ENCODE results near the gene PTPN7.
"Not testable (repeated sequence)": the region's sequence is repeated elsewhere in the genome, so short reads cannot be mapped to it uniquely, and the experiment has no call there.

The PTPN7 gene

GRCh38 chr1:202160377-202160940 lies at the start of gene PTPN7:
Gene PTPN7, minus strand, starts transcription at chr1:202160602. Its CDS starts 1,200 bp downstream, at chr1:202159402.
- peak; percentile 94 for DNase-seq

- no peak for DNase-seq
Observed at GRCh38 chr1:202208351-202208857, 48.0 kb upstream of the PTPN7 start.

GRCh38 chr1:202207292-202207691 lies 46.9 kb upstream of the PTPN7 start:
- no peak for DNase-seq

GRCh38 chr1:202205523-202206190 lies 45.3 kb upstream of the PTPN7 start:
- DNase-seq: no peak

GRCh38 chr1:202204065-202204464 lies 43.7 kb upstream of the PTPN7 start:
- no peak for DNase-seq

GRCh38 chr1:202203238-202204039 lies 43.0 kb upstream of the PTPN7 start:
- no peak for DNase-seq

GRCh38 chr1:202202500-202203168 lies 42.2 kb upstream of the PTPN7 start:
- DNase-seq: no peak

GRCh38 chr1:202201971-202202370 lies 41.6 kb upstream of the PTPN7 start:
- no peak for DNase-seq

GRCh38 chr1:202201266-202201665 lies 40.9 kb upstream of the PTPN7 start:
- no peak for DNase-seq

GRCh38 chr1:202200669-202201068 lies 40.3 kb upstream of the PTPN7 start:
- no peak for DNase-seq

GRCh38 chr1:202200112-202200548 lies 39.7 kb upstream of the PTPN7 start:
- no peak for DNase-seq

- DNase-seq: no peak
Observed at GRCh38 chr1:202199040-202199889, 38.9 kb upstream of the PTPN7 start.

GRCh38 chr1:202198366-202198724 lies 37.9 kb upstream of the PTPN7 start:
- no peak for DNase-seq

GRCh38 chr1:202197653-202198365 lies 37.4 kb upstream of the PTPN7 start:
- no peak for DNase-seq

- no peak for DNase-seq
Observed at GRCh38 chr1:202194328-202194648, 33.9 kb upstream of the PTPN7 start.

- no peak for DNase-seq
Observed at GRCh38 chr1:202193614-202194327, 33.4 kb upstream of the PTPN7 start, which contains the start of gene LGR6. Gene LGR6, plus strand, starts transcription at chr1:202193799. Its CDS starts 191 bp downstream, at chr1:202193990.

GRCh38 chr1:202192770-202193613 lies 32.6 kb upstream of the PTPN7 start:
- peak; percentile 84 for DNase-seq

- DNase-seq: not testable (repeated sequence)
Observed at GRCh38 chr1:202191391-202191790, 31.0 kb upstream of the PTPN7 start.

GRCh38 chr1:202189918-202190715 lies 29.7 kb upstream of the PTPN7 start:
- no peak for DNase-seq

All from activated effector memory CD4-positive, alpha-beta T cell treated with anti-CD3 and anti-CD28 coated beads, Interleukin-2, amount 50 U/mL, for 16 hours (primary cell).